Measurements from ENCODE around the gene SLC8A3.

SLC8A3 gene

DNA sequence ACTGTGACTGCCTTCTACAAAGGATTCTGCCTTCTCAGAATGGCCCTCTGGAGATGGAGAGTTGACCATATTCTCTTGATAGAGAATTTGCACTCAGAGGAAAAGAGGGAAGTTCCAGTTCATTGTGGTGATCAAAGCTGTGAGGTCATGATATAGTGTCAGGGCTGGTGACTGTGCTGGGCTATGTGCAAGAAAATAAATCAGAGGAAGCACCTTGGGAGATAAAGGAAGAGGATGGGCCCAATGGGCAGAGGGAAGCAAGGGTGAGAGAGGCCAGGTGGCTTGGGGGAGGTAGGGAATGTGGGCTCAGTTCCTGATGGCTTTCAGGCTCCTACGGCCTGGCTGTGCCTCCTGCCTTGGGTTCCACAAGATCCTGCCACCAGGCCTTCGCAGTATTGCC is 145.8 kb downstream of the SLC8A3 start:
- no peaks in the 10 kb centered on the region for H3K36me3 ChIP-seq (ENCODE audit: control insufficient read depth, insufficient read depth, low read length, severe bottlenecking)
- H3K4me3 ChIP-seq (ENCODE audit: low read length): no peak overlapping the region
- no peaks in the 10 kb centered on the region for H3K4me1 ChIP-seq (ENCODE audit: control insufficient read depth, insufficient read depth, low read length)
- no peak overlapping the region for H3K9ac ChIP-seq (ENCODE audit: low read length)
- DNase-seq (ENCODE audit: low read depth): no peak
- peaks cover 11% of the 10 kb centered on the region for H3K27me3 ChIP-seq (replicated peaks; ENCODE audit: control insufficient read depth, insufficient read depth, low read length)
- H3K9me3 ChIP-seq (ENCODE audit: control insufficient read depth, low read length): no peaks in the 10 kb centered on the region

DNA sequence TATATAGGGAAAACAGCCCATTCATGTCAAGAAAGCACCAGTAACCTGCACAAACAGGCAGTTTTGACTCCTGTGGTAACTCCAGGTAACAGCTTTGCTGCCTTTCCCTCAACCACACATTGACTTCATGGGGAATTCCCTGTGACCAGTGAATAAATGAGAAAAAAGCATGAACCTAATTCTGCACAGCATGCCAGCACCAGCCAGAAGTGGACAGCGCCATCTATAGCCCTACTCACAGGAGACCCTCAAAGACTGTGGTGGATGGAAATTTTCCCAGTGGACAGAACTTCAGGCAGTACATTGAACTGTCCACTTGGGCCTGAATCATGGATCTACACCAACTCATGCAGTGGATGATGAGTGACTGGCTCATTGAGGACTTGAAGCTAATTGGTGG is 152.1 kb downstream of the SLC8A3 start:
- Histone ChIP-seq H3K27me3 (replicated peaks; ENCODE audit: control insufficient read depth, insufficient read depth, low read length) (peaks cover 3% of the 10 kb centered on the region), H3K9me3 (ENCODE audit: control insufficient read depth, low read length) (no peaks in the 10 kb centered on the region)

DNA sequence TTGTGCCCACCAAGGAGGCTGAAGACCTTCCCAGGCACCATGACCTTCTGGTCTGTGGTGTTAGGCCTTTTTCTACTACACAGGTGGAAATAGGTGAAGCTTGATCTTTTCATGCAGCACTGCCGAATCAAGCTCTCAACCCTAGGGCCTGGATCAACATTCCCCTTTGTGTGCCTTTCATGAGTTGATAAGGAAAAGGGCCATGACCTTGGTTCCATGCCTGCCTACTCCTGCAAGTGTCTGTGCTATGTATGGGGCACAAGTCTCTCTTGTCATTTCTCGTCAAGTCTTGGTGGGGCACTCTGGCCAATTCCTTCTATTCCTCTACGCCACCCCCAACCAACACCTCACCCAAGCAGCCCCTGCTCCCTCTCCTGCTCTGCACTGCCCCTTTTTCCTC is 154.5 kb downstream of the SLC8A3 start:
- Histone ChIP-seq H3K9me3 (ENCODE audit: control insufficient read depth, low read length) (no peaks in the 10 kb centered on the region), H3K36me3 (ENCODE audit: control insufficient read depth, insufficient read depth, low read length, severe bottlenecking) (no peaks in the 10 kb centered on the region), H3K4me1 (ENCODE audit: control insufficient read depth, insufficient read depth, low read length) (no peaks in the 10 kb centered on the region), H3K9ac (ENCODE audit: low read length) (no peak overlapping the region), H3K27me3 (replicated peaks; ENCODE audit: control insufficient read depth, insufficient read depth, low read length) (no peaks in the 10 kb centered on the region), H3K4me3 (ENCODE audit: low read length) (no peak overlapping the region)
- DNase-seq (ENCODE audit: low read depth): no peak

More for the DNA sequence above, 152.1 kb downstream of the SLC8A3 start:
- Histone ChIP-seq H3K4me1 (ENCODE audit: control insufficient read depth, insufficient read depth, low read length) (no peaks in the 10 kb centered on the region), H3K9ac (ENCODE audit: low read length) (no peak overlapping the region), H3K4me3 (ENCODE audit: low read length) (no peak overlapping the region), H3K36me3 (ENCODE audit: control insufficient read depth, insufficient read depth, low read length, severe bottlenecking) (no peaks in the 10 kb centered on the region)
- no peak for DNase-seq (ENCODE audit: low read depth)

DNA sequence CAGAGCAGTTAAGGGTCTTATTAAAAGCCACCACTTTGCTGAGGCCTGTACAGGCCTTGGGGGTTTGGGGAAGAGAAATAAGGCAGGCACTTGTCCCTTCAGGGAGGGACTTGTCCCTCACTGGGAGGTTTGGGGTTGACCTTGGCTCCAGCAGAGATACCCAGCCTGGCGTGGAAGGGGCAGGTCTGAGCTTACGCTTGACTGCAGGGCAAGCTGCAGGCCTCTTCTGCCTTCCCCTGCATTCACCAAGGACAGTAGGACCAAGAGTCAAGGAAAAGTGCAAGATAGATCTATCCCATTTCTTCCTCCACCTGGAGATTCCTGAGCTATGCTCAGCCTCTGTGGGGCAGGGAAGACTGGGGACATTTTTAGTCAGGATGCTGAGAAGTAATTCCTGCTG is 155.2 kb downstream of the SLC8A3 start:
- Histone ChIP-seq H3K36me3 (ENCODE audit: control insufficient read depth, insufficient read depth, low read length, severe bottlenecking) (no peaks in the 10 kb centered on the region), H3K9ac (ENCODE audit: low read length) (no peak overlapping the region), H3K4me1 (ENCODE audit: control insufficient read depth, insufficient read depth, low read length) (no peaks in the 10 kb centered on the region), H3K27me3 (replicated peaks; ENCODE audit: control insufficient read depth, insufficient read depth, low read length) (no peaks in the 10 kb centered on the region), H3K9me3 (ENCODE audit: control insufficient read depth, low read length) (no peaks in the 10 kb centered on the region), H3K4me3 (ENCODE audit: low read length) (no peak overlapping the region)
- no peak for DNase-seq (ENCODE audit: low read depth)

DNA sequence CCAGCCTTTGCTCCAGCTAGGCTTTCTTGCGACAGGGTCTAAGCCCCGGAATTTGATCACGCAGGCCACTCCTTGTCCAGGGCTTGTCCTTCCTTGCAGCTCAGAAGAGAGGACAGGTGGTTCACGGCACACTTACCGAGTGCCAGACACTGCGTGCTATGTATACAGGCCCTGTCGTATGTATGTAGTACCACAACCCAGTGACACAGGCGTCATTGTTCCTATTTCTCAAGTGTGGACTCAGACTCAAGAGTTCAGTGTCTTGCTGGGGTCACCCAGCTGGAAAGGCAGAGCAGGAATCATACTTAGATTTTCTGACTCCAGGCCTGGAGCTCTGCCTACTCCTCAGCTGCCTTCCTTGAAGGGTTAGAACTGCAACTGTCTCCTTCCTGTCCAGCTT is 155.6 kb downstream of the SLC8A3 start:
- no peak overlapping the region for H3K9ac ChIP-seq (ENCODE audit: low read length)
- no peaks in the 10 kb centered on the region for H3K4me1 ChIP-seq (ENCODE audit: control insufficient read depth, insufficient read depth, low read length)
- H3K9me3 ChIP-seq (ENCODE audit: control insufficient read depth, low read length): no peaks in the 10 kb centered on the region
- no peaks in the 10 kb centered on the region for H3K27me3 ChIP-seq (replicated peaks; ENCODE audit: control insufficient read depth, insufficient read depth, low read length)
- DNase-seq (ENCODE audit: low read depth): no peak
- peaks cover 2% of the 10 kb centered on the region for H3K36me3 ChIP-seq (ENCODE audit: control insufficient read depth, insufficient read depth, low read length, severe bottlenecking)
- H3K4me3 ChIP-seq (ENCODE audit: low read length): no peak overlapping the region

DNA sequence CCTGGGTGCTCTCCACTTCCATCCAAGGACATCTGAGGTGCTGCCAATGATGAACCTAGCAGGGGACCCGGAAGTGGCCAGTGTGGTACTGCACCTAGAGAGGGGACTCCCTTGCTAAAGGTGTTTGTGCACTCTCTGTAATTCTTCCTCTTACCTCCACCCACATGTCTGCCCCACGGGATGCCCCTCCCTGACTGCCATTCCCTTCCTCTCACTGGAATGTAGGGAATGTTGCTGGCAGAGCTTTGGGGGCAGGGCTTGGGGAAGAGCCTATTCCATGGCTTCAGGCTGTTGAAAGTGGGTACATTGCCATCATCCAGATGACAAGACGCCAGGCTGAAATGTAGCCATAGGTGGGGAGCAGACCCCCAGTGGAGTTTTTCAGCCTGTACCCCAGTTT is 156.3 kb downstream of the SLC8A3 start:
- DNase-seq (ENCODE audit: low read depth): no peak
- no peaks in the 10 kb centered on the region for H3K4me1 ChIP-seq (ENCODE audit: control insufficient read depth, insufficient read depth, low read length)
- H3K4me3 ChIP-seq (ENCODE audit: low read length): no peak overlapping the region
- H3K9ac ChIP-seq (ENCODE audit: low read length): no peak overlapping the region
- H3K36me3 ChIP-seq (ENCODE audit: control insufficient read depth, insufficient read depth, low read length, severe bottlenecking): peaks cover 2% of the 10 kb centered on the region
- H3K9me3 ChIP-seq (ENCODE audit: control insufficient read depth, low read length): no peaks in the 10 kb centered on the region
- no peaks in the 10 kb centered on the region for H3K27me3 ChIP-seq (replicated peaks; ENCODE audit: control insufficient read depth, insufficient read depth, low read length)

DNA sequence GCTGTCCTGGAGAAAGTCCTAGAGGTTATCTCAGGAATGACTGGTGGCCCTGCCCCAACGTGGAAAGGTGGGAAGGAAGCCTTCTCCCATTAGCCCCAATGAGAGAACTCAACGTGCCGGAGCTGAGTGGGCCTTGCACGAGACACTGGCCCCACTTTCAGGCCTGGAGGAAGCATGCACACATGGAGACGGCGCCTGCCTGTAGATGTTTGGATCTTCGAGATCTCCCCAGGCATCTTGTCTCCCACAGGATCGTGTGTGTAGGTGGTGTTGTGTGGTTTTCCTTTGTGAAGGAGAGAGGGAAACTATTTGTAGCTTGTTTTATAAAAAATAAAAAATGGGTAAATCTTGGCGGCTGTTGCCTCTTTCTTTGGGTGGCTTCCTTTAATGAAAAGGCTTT is 156.7 kb downstream of the SLC8A3 start:
- no peaks in the 10 kb centered on the region for H3K4me1 ChIP-seq (ENCODE audit: control insufficient read depth, insufficient read depth, low read length)
- no peak overlapping the region for H3K4me3 ChIP-seq (ENCODE audit: low read length)
- DNase-seq (ENCODE audit: low read depth): no peak
- H3K36me3 ChIP-seq (ENCODE audit: control insufficient read depth, insufficient read depth, low read length, severe bottlenecking): peaks cover 2% of the 10 kb centered on the region
- H3K9ac ChIP-seq (ENCODE audit: low read length): no peak overlapping the region
- H3K9me3 ChIP-seq (ENCODE audit: control insufficient read depth, low read length): no peaks in the 10 kb centered on the region
- H3K27me3 ChIP-seq (replicated peaks; ENCODE audit: control insufficient read depth, insufficient read depth, low read length): no peaks in the 10 kb centered on the region

DNA sequence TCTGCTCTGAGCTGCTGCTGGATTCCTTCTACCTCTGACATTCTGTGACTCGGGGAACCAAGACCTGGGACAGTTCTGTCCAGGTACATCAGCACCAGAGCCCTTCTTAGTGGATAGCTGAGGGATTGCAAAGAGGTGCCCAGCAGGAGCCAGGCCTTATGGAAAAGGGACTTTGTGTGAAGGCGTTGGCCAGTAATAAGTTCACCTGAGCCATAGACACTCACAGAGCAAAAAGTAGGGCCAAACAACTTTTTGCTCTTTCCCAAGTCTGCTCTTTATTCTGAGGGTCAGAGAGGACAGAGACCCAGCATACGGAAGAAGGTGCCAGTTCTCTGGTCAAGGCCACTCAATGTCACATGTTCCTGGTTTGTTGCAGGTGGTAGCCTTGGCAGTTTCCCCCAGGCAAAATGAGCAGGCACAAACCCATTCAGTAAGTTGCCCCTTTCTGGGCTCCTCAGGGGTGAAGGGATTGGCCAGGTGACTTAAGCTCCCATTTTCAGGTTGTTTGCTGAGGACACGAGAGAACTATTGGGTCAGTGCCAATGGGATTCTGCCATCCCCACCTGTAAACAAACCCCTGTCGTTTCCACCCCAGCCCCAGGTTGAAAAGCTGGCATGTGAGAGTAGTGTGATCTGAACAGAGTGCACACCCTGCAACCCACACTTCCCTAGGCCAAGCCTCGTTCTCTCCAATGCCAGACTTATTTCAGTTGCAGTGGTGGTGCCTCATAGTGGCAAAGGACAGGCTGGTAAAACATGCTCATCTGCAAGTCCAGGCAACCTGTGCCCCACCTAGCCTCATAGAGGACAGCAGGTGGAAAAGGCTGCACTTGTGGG is 159.2 kb downstream of the SLC8A3 start:
- peaks cover 8% of the 10 kb centered on the region for H3K36me3 ChIP-seq (ENCODE audit: control insufficient read depth, insufficient read depth, low read length, severe bottlenecking)
- H3K27me3 ChIP-seq (replicated peaks; ENCODE audit: control insufficient read depth, insufficient read depth, low read length): no peaks in the 10 kb centered on the region

DNA sequence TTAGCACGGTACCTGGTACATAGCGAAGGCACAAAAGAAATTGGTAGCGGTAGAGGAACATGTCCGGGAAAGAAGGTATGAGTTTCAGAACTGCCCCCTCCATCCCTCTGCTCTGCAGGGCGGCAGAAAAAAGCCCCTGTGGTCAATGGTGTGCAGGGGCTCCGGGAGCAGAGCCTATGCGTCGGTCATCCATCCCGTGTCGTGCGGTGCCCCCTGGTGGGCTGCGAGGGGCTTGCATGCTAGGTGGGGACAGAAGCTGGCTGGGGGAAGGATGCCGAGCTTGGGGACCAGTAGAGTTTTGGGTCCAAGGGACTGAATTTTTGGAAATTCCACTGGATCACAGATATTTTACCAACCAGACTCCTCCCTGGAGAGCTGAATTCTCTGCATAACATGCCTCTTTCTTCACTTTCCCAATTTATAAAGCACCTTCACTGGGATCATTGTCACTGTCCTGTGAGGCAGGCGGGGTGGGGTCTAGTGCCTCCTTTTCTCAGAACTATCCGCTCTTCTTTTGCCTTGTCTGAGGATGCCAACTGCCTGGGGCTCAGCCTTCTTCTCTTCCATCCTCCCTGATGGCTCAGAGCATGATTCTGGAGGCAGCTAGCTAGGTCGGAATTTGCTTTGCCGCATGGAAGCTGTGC is 160.8 kb downstream of the SLC8A3 start:
- Histone ChIP-seq H3K9me3 (ENCODE audit: control insufficient read depth, low read length) (no peaks in the 10 kb centered on the region), H3K9ac (ENCODE audit: low read length) (no peak overlapping the region), H3K4me3 (ENCODE audit: low read length) (no peak overlapping the region), H3K36me3 (ENCODE audit: control insufficient read depth, insufficient read depth, low read length, severe bottlenecking) (peaks cover 18% of the 10 kb centered on the region), H3K4me1 (ENCODE audit: control insufficient read depth, insufficient read depth, low read length) (no peaks in the 10 kb centered on the region), H3K27me3 (replicated peaks; ENCODE audit: control insufficient read depth, insufficient read depth, low read length) (no peaks in the 10 kb centered on the region)
- peak; percentile 73 for DNase-seq (ENCODE audit: low read depth)

More for the DNA sequence above, 159.2 kb downstream of the SLC8A3 start:
- no peak overlapping the region for H3K9ac ChIP-seq (ENCODE audit: low read length)
- no peaks in the 10 kb centered on the region for H3K9me3 ChIP-seq (ENCODE audit: control insufficient read depth, low read length)
- no peak overlapping the region for H3K4me3 ChIP-seq (ENCODE audit: low read length)
- no peaks in the 10 kb centered on the region for H3K4me1 ChIP-seq (ENCODE audit: control insufficient read depth, insufficient read depth, low read length)
- DNase-seq (ENCODE audit: low read depth): no peak

DNA sequence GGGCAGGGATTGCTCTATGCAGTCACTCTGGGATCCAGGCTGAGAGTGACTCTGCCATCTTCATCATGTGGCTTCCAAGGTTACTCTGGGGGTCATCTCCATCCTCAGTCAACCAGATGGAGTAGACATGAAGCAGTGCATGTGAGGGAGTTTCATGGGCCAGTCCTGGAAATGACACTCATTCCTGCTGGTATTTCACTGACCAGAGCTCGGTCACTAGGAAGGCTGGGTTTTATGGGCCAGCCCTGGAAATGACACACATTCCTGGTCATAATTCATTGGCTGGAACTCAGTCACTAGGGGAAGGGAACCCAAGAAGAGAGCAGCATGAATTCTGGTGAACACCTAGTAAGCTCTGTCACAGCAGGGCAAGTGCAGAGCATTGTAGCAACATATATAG is 164.9 kb downstream of the SLC8A3 start:
- H3K4me3 ChIP-seq (ENCODE audit: low read length): no peak overlapping the region
- DNase-seq (ENCODE audit: low read depth): no peak
- H3K4me1 ChIP-seq (ENCODE audit: control insufficient read depth, insufficient read depth, low read length): peaks cover 17% of the 10 kb centered on the region
- no peaks in the 10 kb centered on the region for H3K9me3 ChIP-seq (ENCODE audit: control insufficient read depth, low read length)
- H3K27me3 ChIP-seq (replicated peaks; ENCODE audit: control insufficient read depth, insufficient read depth, low read length): no peaks in the 10 kb centered on the region
- H3K9ac ChIP-seq (ENCODE audit: low read length): no peak overlapping the region
- peaks cover 18% of the 10 kb centered on the region for H3K36me3 ChIP-seq (ENCODE audit: control insufficient read depth, insufficient read depth, low read length, severe bottlenecking)

DNA sequence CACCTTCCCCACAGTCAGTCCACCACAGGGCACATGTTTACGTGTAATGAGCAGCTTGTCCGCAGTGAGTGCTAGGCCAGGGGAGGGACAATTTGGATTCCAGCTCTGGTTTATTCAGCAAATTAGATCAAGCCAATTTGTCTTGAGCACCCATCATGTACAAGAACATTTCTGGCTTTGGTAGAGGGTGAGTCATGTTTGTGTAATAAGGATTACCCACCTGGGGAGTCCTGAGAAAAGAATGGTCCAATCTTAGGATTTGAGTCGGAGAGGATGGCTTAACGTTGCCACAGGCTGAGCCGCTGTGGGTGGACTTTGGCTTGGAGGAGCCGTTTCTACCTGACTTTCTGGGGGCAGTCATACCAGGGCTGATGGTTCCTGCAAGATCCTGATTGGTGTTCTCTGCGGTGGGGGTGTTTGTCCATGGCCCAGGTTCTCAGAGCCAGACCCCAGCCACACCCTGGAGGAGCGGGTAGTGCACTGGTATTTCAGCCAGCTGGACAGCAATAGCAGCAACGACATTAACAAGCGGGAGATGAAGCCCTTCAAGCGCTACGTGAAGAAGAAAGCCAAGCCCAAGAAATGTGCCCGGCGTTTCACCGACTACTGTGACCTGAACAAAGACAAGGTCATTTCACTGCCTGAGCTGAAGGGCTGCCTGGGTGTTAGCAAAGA is 165.8 kb downstream of the SLC8A3 start:
- Histone ChIP-seq H3K9me3 (ENCODE audit: control insufficient read depth, low read length) (no peaks in the 10 kb centered on the region), H3K4me3 (ENCODE audit: low read length) (no peak overlapping the region), H3K4me1 (ENCODE audit: control insufficient read depth, insufficient read depth, low read length) (peaks cover 22% of the 10 kb centered on the region), H3K36me3 (ENCODE audit: control insufficient read depth, insufficient read depth, low read length, severe bottlenecking) (peaks cover 16% of the 10 kb centered on the region), H3K27me3 (replicated peaks; ENCODE audit: control insufficient read depth, insufficient read depth, low read length) (no peaks in the 10 kb centered on the region), H3K9ac (ENCODE audit: low read length) (no peak overlapping the region)
- no peak for DNase-seq (ENCODE audit: low read depth)

Measured in adipocyte (in vitro differentiated cells).